Fibroblast of lung (primary cell): ENCODE results near the gene FSTL5. TPM values are rescaled to one million over a fixed set of nuclear protein-coding genes. Genes with fewer than 3 reads are reported as not detected.

ENCODE experiments used
- DNase-seq, 2 donors: peaks; one replicate each; pipeline versions ENCODE4 v3.0.0 to v3.0.0-alpha.2; 2010; ENCODE audit warnings: low read depth in 2 of 2
- H2AFZ ChIP-seq: 2 replicates; pipeline ENCODE4 v1.5.1; 2012; ENCODE audit warnings: low read length, control low read depth, inconsistent platforms
- H3K27ac ChIP-seq: 2 replicates; pipeline ENCODE4 v1.5.1; 2011; ENCODE audit warnings: low read length, control low read depth; ENCODE audit not compliant: insufficient read depth
- H3K27me3 ChIP-seq: 2 replicates; pipeline ENCODE4 v1.5.1; 2011; ENCODE audit warnings: mild to moderate bottlenecking, low read length; ENCODE audit not compliant: control insufficient read depth, insufficient read depth
- H3K36me3 ChIP-seq: 2 replicates; pipeline ENCODE4 v1.5.1; 2011; ENCODE audit warnings: low read length; ENCODE audit not compliant: control insufficient read depth, insufficient read depth
- H3K4me1 ChIP-seq: 2 replicates; pipeline ENCODE4 v1.5.1; 2011; ENCODE audit warnings: low read length; ENCODE audit not compliant: control insufficient read depth, insufficient read depth; ENCODE audit errors: extremely low read depth
- H3K4me2 ChIP-seq: 2 replicates; pipeline ENCODE4 v1.5.1; 2011; ENCODE audit warnings: low read length, control low read depth; ENCODE audit not compliant: insufficient read depth; ENCODE audit errors: extremely low read depth
- H3K4me3 ChIP-seq, 4 experiments: fragments of 200-600 bp in 1 of 4; sonication (generic) in 1 of 4; replicated peaks in 1 of 4; 2 replicates each; pipeline ENCODE4 v1.5.1; 2011 to 2016; ENCODE audit warnings: low read length in 4 of 4, low read depth in 3 of 4, mild to moderate bottlenecking in 3 of 4, control low read depth in 2 of 4, inconsistent platforms in 1 of 4, mixed read lengths in 1 of 4; ENCODE audit not compliant: insufficient read depth in 1 of 4; ENCODE audit errors: control extremely low read depth in 1 of 4
- H3K79me2 ChIP-seq: 2 replicates; pipeline ENCODE4 v1.5.1; 2012; ENCODE audit warnings: mild to moderate bottlenecking, low read length, inconsistent platforms; ENCODE audit not compliant: control insufficient read depth, insufficient read depth
- H3K9ac ChIP-seq: 2 replicates; pipeline ENCODE4 v1.5.1; 2011; ENCODE audit warnings: mild to moderate bottlenecking, low read length, control low read depth; ENCODE audit not compliant: insufficient read depth
- H3K9me3 ChIP-seq: 2 replicates; pipeline ENCODE4 v1.5.1; 2012; ENCODE audit warnings: low read depth, low read length; ENCODE audit not compliant: control insufficient read depth, insufficient read depth
- H4K20me1 ChIP-seq: 2 replicates; pipeline ENCODE4 v1.5.1; 2011; ENCODE audit warnings: low read length; ENCODE audit not compliant: control insufficient read depth, insufficient read depth; ENCODE audit errors: extremely low read depth
- CTCF ChIP-seq, 2 donors: IDR thresholded peaks in 1 of 2; conservative IDR thresholded peaks in 1 of 2; 1 replicate in 1 of 2; 2 replicates in 1 of 2; pipeline ENCODE4 v1.5.1; 2011 to 2012; ENCODE audit warnings: low read length in 2 of 2, control low read depth in 1 of 2, inconsistent platforms in 1 of 2, low read depth in 1 of 2, mild to moderate bottlenecking in 1 of 2
- EZH2 ChIP-seq: IDR thresholded peaks from 2 replicates; pipeline ENCODE4 v1.5.1; 2012; ENCODE audit warnings: low read length, control low read depth, mild to moderate bottlenecking; ENCODE audit errors: missing control alignments
- polyA plus RNA-seq, 2 donors: library from polyadenylated mRNA; depleted of rRNA in 1 of 2; stranded (reverse) in 1 of 2; unstranded in 1 of 2; fragments of >200 nt; gene quantifications; 2 replicates each; pipeline ENCODE4 v1.2.1, GENCODE V29; 2011 to 2012; ENCODE audit warnings: missing spikeins in 1 of 2
- total RNA-seq: library from RNA; depleted of rRNA; stranded (reverse); fragments of >200 nt; gene quantifications from 2 replicates; pipeline ENCODE4 v1.2.1, GENCODE V29; 2014

FSTL5 gene
- total and polyA plus RNA-seq, 2 donors (not counting 1 experiment from before 2014, with no cell fraction given) = 0.11 to 0.33 TPM

DNA sequence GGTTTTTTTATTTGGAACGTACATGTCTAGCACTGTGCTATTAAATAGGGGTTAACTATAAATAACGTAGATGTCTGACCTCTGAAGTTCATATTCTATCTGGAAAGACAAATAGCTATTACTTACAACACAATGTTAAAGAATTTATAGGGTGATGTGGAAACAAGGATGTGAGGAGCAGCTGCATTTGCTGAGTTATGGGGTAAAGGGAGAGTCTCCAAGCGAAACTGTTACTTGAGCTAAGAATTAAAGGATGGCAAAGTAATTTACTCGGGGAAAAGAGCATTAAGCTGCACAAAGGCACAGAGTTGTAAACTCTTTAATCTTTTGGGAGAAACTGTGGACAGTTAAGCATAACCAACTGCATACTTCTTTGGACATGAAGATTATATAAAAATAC lies 117.7 kb downstream of the FSTL5 start:
- no peaks in the 10 kb centered on the region for H4K20me1 ChIP-seq
- TF ChIP-seq EZH2 (no peak), CTCF (conservative IDR thresholded peaks at IDR 0.05 in 1 of 2, IDR thresholded peaks at IDR 0.05 in 1 of 2; ENCODE audit: low read depth in 1 of 2, low read length in 2 of 2) (no peak)
- H3K36me3 ChIP-seq = no peaks in the 10 kb centered on the region
- H3K4me3 ChIP-seq = no peak overlapping the region
- no peak overlapping the region for H3K27ac ChIP-seq
- H2AFZ ChIP-seq = no peak overlapping the region
- DNase-seq = no peak
- H3K79me2 ChIP-seq = no peaks in the 10 kb centered on the region
- H3K9me3 ChIP-seq = no peaks in the 10 kb centered on the region
- no peak overlapping the region for H3K9ac ChIP-seq
- no peaks in the 10 kb centered on the region for H3K4me1 ChIP-seq
- no peak overlapping the region for H3K4me2 ChIP-seq
- no peaks in the 10 kb centered on the region for H3K27me3 ChIP-seq

GRCh38 chr4:162038112-162038511 lies 125.7 kb downstream of the FSTL5 start:
- Histone ChIP-seq H3K36me3 (no peaks in the 10 kb centered on the region), H3K79me2 (no peaks in the 10 kb centered on the region), H3K9me3 (no peaks in the 10 kb centered on the region), H3K4me2 (no peak overlapping the region), H3K27me3 (no peaks in the 10 kb centered on the region), H4K20me1 (no peaks in the 10 kb centered on the region), H3K4me3 (no peak overlapping the region), H3K9ac (no peak overlapping the region), H3K4me1 (no peaks in the 10 kb centered on the region), H3K27ac (no peak overlapping the region), H2AFZ (no peak overlapping the region)
- no peak for TF ChIP-seq CTCF (conservative IDR thresholded peaks at IDR 0.05 in 1 of 2, IDR thresholded peaks at IDR 0.05 in 1 of 2; ENCODE audit: low read depth in 1 of 2, low read length in 2 of 2)
- DNase-seq = no peak

DNA sequence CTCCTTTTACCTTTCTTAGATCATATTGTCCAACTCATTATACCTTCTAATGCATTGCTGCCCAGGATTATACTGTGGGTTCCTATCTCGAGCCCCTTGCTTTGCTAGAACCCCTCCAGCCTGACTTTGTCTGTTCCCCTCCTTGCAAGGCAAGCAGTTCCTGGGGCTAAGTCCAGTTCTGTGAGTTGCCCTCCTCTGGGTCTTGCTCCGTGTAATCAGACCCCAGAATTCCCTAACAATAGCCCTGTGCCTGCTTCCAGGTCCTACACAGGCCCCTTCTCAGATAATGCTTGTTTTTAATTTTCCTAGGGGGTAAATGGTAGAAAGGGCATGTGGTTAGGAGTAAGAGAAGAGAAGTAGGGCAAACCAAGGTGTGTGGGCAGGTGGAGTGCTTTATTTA lies 145.9 kb downstream of the FSTL5 start:
- no peaks in the 10 kb centered on the region for H3K36me3 ChIP-seq
- H3K4me1 ChIP-seq = no peaks in the 10 kb centered on the region
- H3K4me2 ChIP-seq = no peak overlapping the region
- no peak overlapping the region for H3K9ac ChIP-seq
- H4K20me1 ChIP-seq = no peaks in the 10 kb centered on the region
- H3K27me3 ChIP-seq = no peaks in the 10 kb centered on the region
- H3K27ac ChIP-seq = no peak overlapping the region
- no peaks in the 10 kb centered on the region for H3K9me3 ChIP-seq
- no peaks in the 10 kb centered on the region for H3K79me2 ChIP-seq
- no peak overlapping the region for H2AFZ ChIP-seq
- H3K4me3 ChIP-seq = no peak overlapping the region
- no peak for DNase-seq
- no peak for TF ChIP-seq CTCF (conservative IDR thresholded peaks at IDR 0.05 in 1 of 2, IDR thresholded peaks at IDR 0.05 in 1 of 2; ENCODE audit: low read depth in 1 of 2, low read length in 2 of 2)
- no peak for TF ChIP-seq EZH2
